HUES48 (cell line): ENCODE results near the gene CXXC4.

Source experiments
- H3K27ac ChIP-seq: one replicate; pipeline ENCODE4 v1.7.0; 2013; ENCODE audit warnings: low read depth, low read length, inconsistent platforms
- H3K27me3 ChIP-seq: 2 replicates; pipeline ENCODE4 v1.6.1; 2013; ENCODE audit warnings: mild to moderate bottlenecking, low read length; ENCODE audit not compliant: control insufficient read depth, insufficient read depth
- H3K36me3 ChIP-seq: 2 replicates; pipeline ENCODE4 v1.6.1; 2013; ENCODE audit warnings: low read length; ENCODE audit not compliant: control insufficient read depth, insufficient read depth
- H3K4me1 ChIP-seq: 2 replicates; pipeline ENCODE4 v1.6.1; 2013; ENCODE audit warnings: mild to moderate bottlenecking, low read length; ENCODE audit not compliant: control insufficient read depth, insufficient read depth
- H3K4me3 ChIP-seq: 2 replicates; pipeline ENCODE4 v1.5.1; 2013; ENCODE audit warnings: mild to moderate bottlenecking, low read depth, low read length
- H3K9ac ChIP-seq: 2 replicates; pipeline ENCODE4 v1.6.1; 2013; ENCODE audit warnings: mild to moderate bottlenecking, low read depth, low read length, moderate library complexity
- H3K9me3 ChIP-seq: 2 replicates; pipeline ENCODE4 v1.6.1; 2013; ENCODE audit warnings: low read length; ENCODE audit not compliant: control insufficient read depth, insufficient read depth

CXXC4 gene

DNA sequence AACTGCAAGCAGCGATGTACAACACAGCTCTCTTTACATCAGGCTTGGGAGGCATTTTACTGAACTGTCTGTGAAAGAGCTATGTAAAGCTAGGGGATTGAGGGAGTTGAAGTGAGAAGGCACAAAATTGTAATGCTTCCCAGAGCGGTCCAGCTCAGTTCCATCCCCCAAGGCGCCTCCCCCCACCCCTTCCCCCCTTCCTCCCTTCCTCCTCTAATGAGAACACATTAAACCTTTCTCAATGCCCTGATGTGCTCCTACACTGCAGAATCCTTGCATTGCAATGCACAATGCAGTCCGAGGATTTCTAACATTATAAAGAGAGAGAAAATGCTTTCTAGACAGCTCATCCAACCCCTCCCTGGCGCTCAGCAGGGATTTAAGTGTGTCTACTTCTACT is 73.9 kb downstream of the CXXC4 start:
- Histone ChIP-seq H3K4me1 (peaks cover 44% of the 10 kb centered on the region), H3K36me3 (no peaks in the 10 kb centered on the region), H3K9me3 (no peaks in the 10 kb centered on the region), H3K9ac (no peak overlapping the region), H3K27me3 (no peaks in the 10 kb centered on the region), H3K27ac (peak overlapping the region; percentile 56), H3K4me3 (peak overlapping the region; percentile 37; the same call in 1 of the 2 replicates)
